Common myeloid progenitor, CD34-positive (primary cell): ENCODE results near the gene NKAPL. TPM values are rescaled to one million over a fixed set of nuclear protein-coding genes. Genes with fewer than 3 reads are reported as not detected.

ENCODE experiments used
- CTCF ChIA-PET: fragments of 350-600 bp; sonication (Branson Sonifier 250); formaldehyde crosslinking; loops from one replicate; lab custom pipeline; 2021; ENCODE audit warnings: antibody characterized with exemption; lab: Charles Lee
- POLR2A ChIA-PET: fragments of 350-600 bp; sonication (Branson Sonifier 250); formaldehyde crosslinking; loops from one replicate; lab custom pipeline; 2021; ENCODE audit warnings: antibody characterized with exemption; lab: Charles Lee
- DNase-seq, 3 donors: peaks; one replicate each; pipeline versions ENCODE4 v3.0.0 to v3.0.0-alpha.2; 2013
- H3K27ac ChIP-seq, 2 experiments: 1 replicate in 1 of 2; 2 replicates in 1 of 2; pipeline ENCODE4 v1.7.0; 2013; ENCODE audit warnings: inconsistent platforms in 2 of 2, low read length in 2 of 2, mild to moderate bottlenecking in 2 of 2, low read depth in 1 of 2, moderate library complexity in 1 of 2; ENCODE audit not compliant: severe bottlenecking in 2 of 2, insufficient read depth in 1 of 2, poor library complexity in 1 of 2
- H3K27me3 ChIP-seq, 5 experiments: replicated peaks in 2 of 5; 1 replicate in 3 of 5; 2 replicates in 2 of 5; pipeline versions ENCODE4 v1.6.1 to v1.7.0; 2013; ENCODE audit warnings: low read length in 4 of 5, mild to moderate bottlenecking in 2 of 5, moderate library complexity in 2 of 5, inconsistent platforms in 1 of 5; ENCODE audit not compliant: insufficient read depth in 5 of 5, control insufficient read depth in 4 of 5
- H3K36me3 ChIP-seq, 4 experiments: 1 replicate in 2 of 4; 2 replicates in 2 of 4; pipeline versions ENCODE4 v1.6.1 to v1.7.0; 2013; ENCODE audit warnings: low read length in 3 of 4, control low read depth in 1 of 4, mild to moderate bottlenecking in 1 of 4; ENCODE audit not compliant: control insufficient read depth in 4 of 4, insufficient read depth in 4 of 4
- H3K4me1 ChIP-seq, 4 experiments: 1 replicate in 3 of 4; 2 replicates in 1 of 4; pipeline versions ENCODE4 v1.6.1 to v1.7.1; 2013; ENCODE audit warnings: low read length in 3 of 4, mild to moderate bottlenecking in 3 of 4, control low read depth in 1 of 4, inconsistent platforms in 1 of 4, moderate library complexity in 1 of 4; ENCODE audit not compliant: control insufficient read depth in 4 of 4, insufficient read depth in 4 of 4; ENCODE audit errors: control extremely low read depth in 1 of 4
- H3K4me3 ChIP-seq, 7 experiments: 1 replicate in 4 of 7; 2 replicates in 3 of 7; pipeline versions ENCODE4 v1.5.1 to v1.7.0; 2013; ENCODE audit warnings: mild to moderate bottlenecking in 7 of 7, low read length in 6 of 7, moderate library complexity in 6 of 7, inconsistent platforms in 2 of 7, low read depth in 2 of 7, control low read depth in 1 of 7; ENCODE audit not compliant: insufficient read depth in 4 of 7, control insufficient read depth in 1 of 7; ENCODE audit errors: extremely low read depth in 1 of 7
- H3K9me3 ChIP-seq, 5 experiments: 1 replicate in 4 of 5; 2 replicates in 1 of 5; pipeline versions ENCODE4 v1.6.1 to v1.7.1; 2013; ENCODE audit warnings: low read length in 4 of 5, mild to moderate bottlenecking in 2 of 5, inconsistent platforms in 1 of 5, low read depth in 1 of 5, moderate library complexity in 1 of 5; ENCODE audit not compliant: control insufficient read depth in 4 of 5, insufficient read depth in 2 of 5; ENCODE audit errors: control extremely low read depth in 1 of 5
- WGBS: methylation state at CpG from one replicate; pipeline ENCODE4 v1.1.5; 2013; ENCODE audit not compliant: insufficient coverage; 5-methylcytosine and 5-hydroxymethylcytosine counted together
- polyA plus RNA-seq: library from polyadenylated mRNA; unstranded; fragments of 120-200 nt; gene quantifications from one replicate; pipeline ENCODE4 v1.2.1, GENCODE V29; 2013

Gene NKAPL
- 1.1 TPM for polyA plus RNA-seq

DNA sequence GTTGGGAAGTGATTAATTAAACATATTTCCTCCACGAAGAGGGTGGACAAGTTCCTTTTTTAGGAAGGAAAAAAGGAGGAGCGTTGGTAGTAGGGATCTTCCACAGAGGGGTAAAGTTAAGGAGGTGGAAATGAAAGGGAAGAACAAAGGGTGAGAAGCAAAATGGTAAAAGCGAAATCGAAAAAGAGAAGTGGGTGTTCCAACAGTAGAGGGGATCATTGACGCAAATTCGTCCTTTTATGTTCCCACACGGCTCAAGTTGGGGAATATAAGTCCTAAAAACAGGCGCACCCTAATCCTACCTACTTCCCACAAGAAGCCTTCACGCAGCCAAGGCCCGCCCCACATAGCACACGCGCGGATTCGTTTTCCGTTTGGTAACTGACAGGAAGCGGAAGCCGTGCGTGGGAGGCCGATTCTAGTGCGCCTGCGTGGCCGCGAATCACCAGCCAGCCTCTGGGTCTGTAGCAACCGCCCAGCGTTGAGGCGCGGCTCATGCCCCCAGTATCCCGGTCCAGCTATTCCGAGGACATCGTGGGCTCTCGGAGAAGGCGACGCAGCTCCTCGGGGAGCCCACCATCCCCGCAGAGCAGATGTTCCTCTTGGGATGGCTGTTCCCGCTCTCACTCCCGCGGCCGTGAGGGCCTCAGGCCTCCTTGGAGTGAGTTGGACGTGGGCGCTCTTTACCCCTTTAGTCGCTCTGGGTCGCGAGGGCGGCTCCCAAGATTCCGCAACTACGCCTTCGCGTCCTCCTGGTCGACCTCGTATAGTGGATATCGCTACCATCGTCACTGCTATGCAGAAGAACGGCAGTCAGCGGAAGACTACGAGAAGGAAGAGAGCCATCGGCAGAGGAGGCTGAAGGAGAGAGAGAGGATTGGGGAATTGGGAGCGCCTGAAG is at the start of gene NKAPL:
TSS of gene NKAPL (plus strand) at position 421 of the 901 bp plus-strand sequence. CDS start at position 496, 75 bp downstream.
- Histone ChIP-seq H3K4me3 (peak within 1 kb of the TSS in 5 of 7 experiments; percentile 33 to 66 (median 46)), H3K27ac (no peak within 1 kb of the TSS), H3K27me3 (no peaks in the 10 kb centered on the region), H3K4me1 (peaks cover 0 to 11% (median 5%) of the 10 kb centered on the region in 4 experiments), H3K9me3 (peaks cover 0 to 10% (median 2%) of the 10 kb centered on the region in 5 experiments), H3K36me3 (no peaks in the 10 kb centered on the region)
- POLR2A ChIA-PET, result no interaction called here
- CTCF ChIA-PET, result no interaction called here
- DNase-seq, result peak; percentile 65 to 86 (median 81)
- 50% methylated on average over 51 of the region's 58 CpGs for WGBS

DNA sequence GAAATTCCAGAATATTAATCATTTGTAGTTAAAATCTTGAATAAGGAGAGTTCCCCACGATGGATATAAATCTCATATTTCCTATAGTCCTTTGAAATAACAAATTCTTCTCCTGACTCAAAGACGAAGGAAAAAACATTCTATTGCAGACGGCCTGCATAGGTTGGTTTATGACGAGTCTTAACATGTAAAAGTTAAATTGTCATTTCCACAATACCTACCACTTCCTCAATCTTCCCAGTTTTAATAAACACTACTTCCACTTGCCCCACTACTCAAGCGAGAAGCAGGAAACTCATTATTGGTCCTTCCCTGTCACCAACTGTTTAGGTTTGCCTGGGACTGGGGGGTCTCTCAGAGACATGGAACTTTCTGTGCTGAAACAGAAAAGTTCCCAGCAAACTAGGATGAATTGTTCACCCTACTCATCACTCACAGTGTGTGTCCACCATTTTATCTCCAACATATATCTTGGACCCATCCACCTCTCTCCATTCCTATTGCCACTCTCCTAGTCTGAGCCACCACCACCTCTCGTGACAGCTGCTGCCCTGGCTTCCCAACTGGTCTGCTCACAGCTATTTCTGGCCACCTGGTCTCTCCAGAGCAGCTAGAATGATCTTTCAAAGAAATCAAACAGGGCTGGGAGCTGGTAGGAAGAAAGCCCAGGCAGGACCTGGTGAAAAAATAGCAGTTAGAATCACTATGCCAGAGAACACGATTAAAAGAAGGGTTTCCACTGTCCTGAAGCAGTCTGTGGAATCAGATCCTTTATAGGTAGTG is 49.2 kb upstream of the NKAPL start:
- H3K27me3 ChIP-seq, result peaks cover 17 to 98% (median 45%) of the 10 kb centered on the region in 5 experiments
- H3K27ac ChIP-seq, result no peak overlapping the region
- no peak overlapping the region for H3K4me3 ChIP-seq
- CTCF ChIA-PET, result interaction anchor here (0.9 to 1.7 kb wide), 2 partner anchors 77 to 146 kb away, joined by 3 to 4 read pairs; no protein-coding TSS in a partner anchor
- peaks cover 5 to 34% (median 24%) of the 10 kb centered on the region in 4 experiments for H3K4me1 ChIP-seq
- no peaks in the 10 kb centered on the region for H3K36me3 ChIP-seq
- POLR2A ChIA-PET, result no interaction called here
- 36% methylated on average over 3 of the region's 7 CpGs for WGBS
- peaks cover 5 to 19% (median 11%) of the 10 kb centered on the region in 5 experiments for H3K9me3 ChIP-seq
- DNase-seq, result no peak

DNA sequence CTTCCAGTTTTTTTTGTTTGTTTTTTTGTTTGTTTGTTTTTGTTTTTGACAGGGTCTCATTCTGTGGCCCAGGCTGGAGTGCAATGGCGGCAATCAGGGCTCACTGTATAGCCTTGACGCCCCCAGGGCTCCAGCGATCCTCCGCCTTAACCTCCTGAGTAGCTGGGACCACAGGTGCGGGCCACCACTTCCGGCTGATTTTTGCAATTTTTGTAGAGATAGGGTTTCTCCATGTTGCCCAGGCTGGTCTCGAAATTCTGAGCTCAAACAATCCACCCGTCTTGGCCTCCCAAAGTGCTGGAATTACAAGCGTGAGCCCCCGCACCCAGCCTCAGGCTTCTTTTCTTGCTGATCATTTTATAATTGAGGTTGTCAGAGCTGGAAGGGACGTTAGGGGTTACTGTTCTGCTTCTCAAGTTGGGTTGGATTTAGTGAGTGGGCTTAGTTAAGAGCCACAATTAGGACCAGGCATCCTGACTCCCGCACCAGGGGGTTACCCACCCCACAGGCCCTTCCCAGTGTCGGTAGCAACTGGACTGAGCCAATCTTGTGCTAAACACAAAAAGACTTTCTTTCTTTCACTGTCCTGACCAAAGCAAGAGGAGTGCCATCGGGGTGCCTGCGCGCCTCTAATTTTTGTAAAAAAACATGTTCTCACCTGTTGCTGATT is 47.1 kb upstream of the NKAPL start:
- ChIA-PET POLR2A (interaction anchor here (0.9 kb wide), 1 partner anchor 13 kb away, joined by 3 read pairs; no protein-coding TSS in a partner anchor), CTCF (interaction anchor here (0.7 to 1.7 kb wide), 2 partner anchors 79 to 144 kb away, joined by 3 to 4 read pairs; no protein-coding TSS in a partner anchor)
- peaks cover 18 to 82% (median 33%) of the 10 kb centered on the region in 5 experiments for H3K27me3 ChIP-seq

DNA sequence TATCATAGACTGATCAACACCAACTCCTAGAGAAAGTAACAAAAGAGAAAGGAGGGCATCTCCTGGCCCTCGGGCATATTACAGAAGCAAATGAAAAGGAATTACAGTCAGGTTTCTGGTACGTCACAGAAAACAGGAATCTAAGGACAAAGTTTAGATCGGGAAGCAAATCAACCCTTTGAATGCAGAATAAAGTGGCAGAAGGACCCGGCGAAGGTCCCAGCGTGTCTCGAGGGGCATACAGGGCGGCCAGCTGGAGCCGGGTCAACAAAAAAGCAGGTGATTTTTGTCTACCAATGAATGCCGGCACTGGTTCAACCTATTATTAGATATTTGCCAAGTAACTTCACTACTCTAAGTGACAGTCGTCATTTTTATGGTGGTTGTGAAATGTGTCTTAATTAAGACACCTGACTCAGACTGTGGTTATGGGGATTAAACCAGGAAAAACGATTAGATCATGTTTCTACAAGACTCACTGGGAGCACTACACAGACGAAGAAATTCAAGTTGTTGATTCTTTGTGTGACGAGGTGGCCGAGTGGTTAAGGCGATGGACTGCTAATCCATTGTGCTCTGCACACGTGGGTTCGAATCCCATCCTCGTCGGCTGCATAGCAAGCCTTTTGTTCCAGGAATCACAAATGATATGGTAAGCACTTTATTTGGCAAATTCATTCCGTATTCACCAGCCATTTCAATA is 46.4 kb upstream of the NKAPL start:
- ChIA-PET CTCF (no interaction called here), POLR2A (interaction anchor here (0.9 kb wide), 1 partner anchor 14 kb away, joined by 3 read pairs; no protein-coding TSS in a partner anchor)
- H3K4me3 ChIP-seq, result peak overlapping the region in 6 of 7 experiments; percentile 27 to 78 (median 60)
- H3K9me3 ChIP-seq, result peaks cover 0 to 3% (median 0%) of the 10 kb centered on the region in 5 experiments
- H3K36me3 ChIP-seq, result no peaks in the 10 kb centered on the region
- WGBS, result under 1% methylated on average over 18 of the region's 21 CpGs
- H3K4me1 ChIP-seq, result peaks cover 5 to 26% (median 19%) of the 10 kb centered on the region in 4 experiments
- DNase-seq, result peak; percentile 51 to 81 (median 74)
- peak overlapping the region in 1 of 2 experiments; percentile 47 for H3K27ac ChIP-seq
- peaks cover 12 to 75% (median 33%) of the 10 kb centered on the region in 5 experiments for H3K27me3 ChIP-seq

More for the DNA sequence above, 47.1 kb upstream of the NKAPL start:
- Histone ChIP-seq H3K27ac (peak overlapping the region in 1 of 2 experiments; percentile 47), H3K36me3 (no peaks in the 10 kb centered on the region), H3K4me1 (peaks cover 5 to 33% (median 24%) of the 10 kb centered on the region in 4 experiments), H3K4me3 (peak overlapping the region; percentile 15 to 78 (median 49)), H3K9me3 (peaks cover 0 to 6% (median under 1%) of the 10 kb centered on the region in 5 experiments)
- 6% methylated on average over 9 of the region's 16 CpGs for WGBS
- DNase-seq, result peak in 2 of 3 donors; percentile 59 to 71

DNA sequence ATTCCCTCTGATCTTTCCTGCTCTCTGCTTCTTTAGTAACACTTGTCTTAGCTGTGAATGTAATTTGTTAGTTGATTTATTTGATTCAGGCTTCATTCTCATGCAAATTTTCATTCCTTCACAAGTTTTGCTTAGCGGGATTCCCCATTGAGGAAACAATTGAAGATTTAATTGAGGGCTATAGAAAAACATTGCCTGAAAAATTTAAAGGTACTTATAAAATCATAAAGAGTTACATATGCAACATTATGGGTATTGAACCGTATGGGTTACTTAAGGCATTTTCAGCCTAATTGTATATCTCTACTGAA is 45.9 kb upstream of the NKAPL start:
- H3K4me3 ChIP-seq, result peak overlapping the region in 4 of 7 experiments; percentile 35 to 78 (median 72)
- no CpG with 5 or more reads among the region's 2 CpGs for WGBS
- peaks cover 0 to 3% (median 0%) of the 10 kb centered on the region in 5 experiments for H3K9me3 ChIP-seq
- ChIA-PET CTCF (no interaction called here), POLR2A (no interaction called here)
- no peaks in the 10 kb centered on the region for H3K36me3 ChIP-seq
- H3K4me1 ChIP-seq, result peaks cover 5 to 26% (median 19%) of the 10 kb centered on the region in 4 experiments
- no peak overlapping the region for H3K27ac ChIP-seq
- no peak for DNase-seq
- peaks cover 8 to 70% (median 33%) of the 10 kb centered on the region in 5 experiments for H3K27me3 ChIP-seq

DNA sequence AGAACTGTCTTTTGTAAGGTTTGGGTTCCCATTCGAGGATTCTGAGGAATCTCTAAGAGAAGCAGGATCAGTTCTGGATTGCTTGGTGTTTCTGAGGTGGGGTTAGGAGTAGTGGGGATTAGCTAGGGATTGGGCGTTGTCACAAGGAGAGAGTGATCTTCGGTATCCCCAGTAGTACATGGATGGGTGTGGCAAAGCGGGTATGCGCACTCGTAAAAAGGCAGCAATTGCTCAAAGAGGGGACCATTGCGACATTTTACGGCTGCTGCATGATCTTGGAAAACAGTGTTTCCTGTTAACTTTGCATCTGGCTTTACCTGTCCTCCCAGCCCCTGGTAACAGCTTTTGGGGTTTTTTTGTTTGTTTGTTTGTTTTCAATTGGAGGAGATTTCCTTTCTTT is 43.7 kb upstream of the NKAPL start:
- H3K4me1 ChIP-seq, result peaks cover 5 to 33% (median 23%) of the 10 kb centered on the region in 4 experiments
- 63% methylated on average over 6 of the region's 8 CpGs for WGBS
- peak overlapping the region in 3 of 7 experiments; percentile 4 to 57 (median 8) for H3K4me3 ChIP-seq
- peak; percentile 42 to 65 (median 61) for DNase-seq
- ChIA-PET POLR2A (no interaction called here), CTCF (interaction anchor here (0.9 kb wide), 1 partner anchor 141 kb away, joined by 4 read pairs; no protein-coding TSS in a partner anchor)
- no peaks in the 10 kb centered on the region for H3K9me3 ChIP-seq
- H3K27ac ChIP-seq, result no peak overlapping the region
- H3K27me3 ChIP-seq, result peaks cover 4 to 49% (median 15%) of the 10 kb centered on the region in 5 experiments
- H3K36me3 ChIP-seq, result no peaks in the 10 kb centered on the region
